Neural cell (in vitro differentiated cells): ENCODE data around the gene RASSF8. TPM values are rescaled to one million over a fixed set of nuclear protein-coding genes. Genes with fewer than 3 reads are reported as not detected.

Source experiments
- H2AFZ ChIP-seq: fragments of 200-600, 300-800 bp; sonication (generic), shearing (Covaris generic); 2 replicates; pipeline ENCODE4 v1.6.0; 2014; ENCODE audit warnings: low read depth, mild to moderate bottlenecking, antibody characterized with exemption, low read length, moderate library complexity
- H3F3A ChIP-seq: fragments of 200-600 bp; shearing (Covaris generic); 2 replicates; pipeline ENCODE4 v1.6.1; 2016; ENCODE audit warnings: mild to moderate bottlenecking, moderate library complexity, mixed read lengths, antibody characterized with exemption, low read length; ENCODE audit not compliant: insufficient read depth, poor library complexity, severe bottlenecking
- H3K27ac ChIP-seq: fragments of 200-600, 300-800 bp; sonication (generic), shearing (Covaris generic); 2 replicates; pipeline ENCODE4 v1.5.1; 2014; ENCODE audit warnings: mild to moderate bottlenecking, low read length, moderate library complexity
- H3K27me3 ChIP-seq: fragments of 300-800, 200-600 bp; sonication (generic), shearing (Covaris generic); 2 replicates; pipeline ENCODE4 v1.6.0; 2014; ENCODE audit warnings: mild to moderate bottlenecking, low read depth, low read length, moderate library complexity; ENCODE audit not compliant: insufficient read depth
- H3K36me3 ChIP-seq: fragments of 300-800, 200-600 bp; sonication (generic), shearing (Covaris generic); 2 replicates; pipeline ENCODE4 v1.5.1; 2014; ENCODE audit warnings: mild to moderate bottlenecking, antibody characterized with exemption, low read length, moderate library complexity; ENCODE audit not compliant: insufficient read depth
- H3K4me2 ChIP-seq: fragments of 300-800, 200-600 bp; sonication (generic), shearing (Covaris generic); 2 replicates; pipeline ENCODE4 v1.6.0; 2014; ENCODE audit warnings: mild to moderate bottlenecking, low read length
- H3K4me3 ChIP-seq: fragments of 300-800, 200-600 bp; sonication (generic), shearing (Covaris generic); 2 replicates; pipeline ENCODE4 v1.5.1; 2014; ENCODE audit warnings: mild to moderate bottlenecking, low read length, moderate library complexity
- H3K79me2 ChIP-seq: fragments of 200-600 bp; shearing (Covaris generic); replicated peaks from 2 replicates; pipeline ENCODE4 v1.6.0; 2014; ENCODE audit warnings: mild to moderate bottlenecking, low read length, moderate library complexity; ENCODE audit not compliant: insufficient read depth
- H3K9ac ChIP-seq: fragments of 300-800, 200-600 bp; sonication (generic), shearing (Covaris generic); 2 replicates; pipeline ENCODE4 v1.6.1; 2016; ENCODE audit warnings: mild to moderate bottlenecking, low read length, mixed read lengths
- H3K9me2 ChIP-seq: fragments of 200-600 bp; shearing (Covaris generic); 2 replicates; pipeline ENCODE4 v1.6.1; 2016; ENCODE audit warnings: mild to moderate bottlenecking, low read length, mixed read lengths; ENCODE audit not compliant: insufficient read depth
- H3K9me3 ChIP-seq: fragments of 200-600, 300-800 bp; sonication (generic), shearing (Covaris generic); 2 replicates; pipeline ENCODE4 v1.6.1; 2016; ENCODE audit warnings: mild to moderate bottlenecking, mixed run types, low read length, moderate library complexity, mixed read lengths
- H4K20me1 ChIP-seq: fragments of 200-600 bp; shearing (Covaris generic); 2 replicates; pipeline ENCODE4 v1.6.1; 2016; ENCODE audit warnings: mild to moderate bottlenecking, mixed run types; ENCODE audit not compliant: insufficient read depth
- EP300 ChIP-seq: fragments of 450-650 bp; conservative IDR thresholded peaks from 2 replicates; pipeline ENCODE4 v1.6.1; 2014; ENCODE audit warnings: antibody characterized with exemption, mild to moderate bottlenecking, moderate library complexity; ENCODE audit not compliant: poor library complexity, severe bottlenecking
- EZH2 ChIP-seq: fragments of 200-600, 300-800 bp; shearing (Covaris generic), sonication (generic); IDR thresholded peaks from 2 replicates; pipeline ENCODE4 v1.6.1; 2014; ENCODE audit warnings: antibody characterized with exemption, low read length, borderline replicate concordance, mild to moderate bottlenecking; ENCODE audit not compliant: insufficient read depth, poor library complexity, severe bottlenecking
- MXI1 ChIP-seq: fragments of 450-650 bp; conservative IDR thresholded peaks from 2 replicates; pipeline ENCODE4 v1.6.1; 2014; ENCODE audit warnings: antibody characterized with exemption, mild to moderate bottlenecking; ENCODE audit not compliant: poor library complexity, severe bottlenecking
- POLR2AphosphoS5 ChIP-seq: IDR thresholded peaks from 2 replicates; pipeline ENCODE4 v1.6.1; 2012
- RAD21 ChIP-seq: fragments of 450-650 bp; conservative IDR thresholded peaks from 2 replicates; pipeline ENCODE4 v1.6.1; 2014; ENCODE audit warnings: antibody characterized with exemption, mild to moderate bottlenecking, moderate library complexity
- SMC3 ChIP-seq: fragments of 450-650 bp; conservative IDR thresholded peaks from 2 replicates; pipeline ENCODE4 v1.6.1; 2014; ENCODE audit warnings: antibody characterized with exemption, mild to moderate bottlenecking, moderate library complexity; ENCODE audit not compliant: poor library complexity
- TAF1 ChIP-seq: IDR thresholded peaks from 2 replicates; pipeline ENCODE4 v1.6.1; 2012; ENCODE audit warnings: low read depth
- polyA plus RNA-seq: library from polyadenylated mRNA; depleted of rRNA; stranded (reverse); fragments of >200 nt; gene quantifications from 2 replicates; pipeline ENCODE4 v1.2.3, GENCODE V29; 2014
- TF ChIP-seq, protein P1 (sequence below): IDR thresholded peaks from 2 replicates; pipeline ENCODE4 v1.6.1; 2012; ENCODE audit warnings: borderline replicate concordance
- TF ChIP-seq, protein P2 (sequence below): fragments of 450-650 bp; IDR thresholded peaks from 2 replicates; pipeline ENCODE4 v1.5.1; 2014; ENCODE audit warnings: antibody characterized with exemption, mild to moderate bottlenecking, moderate library complexity; ENCODE audit not compliant: poor library complexity, severe bottlenecking

Gene RASSF8
- polyA plus RNA-seq, 1 donor from 2014 or later = 11.4 TPM

DNA sequence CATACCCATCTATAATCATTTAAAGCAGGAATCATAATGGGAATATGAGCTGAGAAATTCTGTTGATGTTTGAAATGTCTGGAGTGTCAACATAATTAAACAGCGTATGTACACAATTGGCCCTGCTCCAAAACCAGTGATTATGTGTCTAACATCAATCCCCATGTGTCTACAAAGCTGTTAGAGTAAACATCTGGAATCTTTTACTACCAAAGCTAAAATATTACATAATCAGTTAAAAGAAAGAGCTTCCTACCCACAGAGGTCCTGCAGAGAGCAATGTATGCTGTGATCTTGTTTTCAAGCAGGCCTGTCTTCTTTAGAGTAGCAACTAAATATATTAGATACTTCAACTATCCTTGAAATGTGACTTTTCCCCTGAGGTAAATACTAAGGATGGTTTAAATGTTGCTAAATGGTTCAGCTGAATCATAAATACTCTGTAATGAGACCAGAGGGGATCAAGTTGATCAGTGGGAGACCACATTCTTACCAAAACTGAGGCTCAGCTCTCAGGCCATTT, 74.3 kb downstream of the RASSF8 start:
- H3K27ac ChIP-seq = no peak overlapping the region
- H3K9me3 ChIP-seq = no peaks in the 10 kb centered on the region
- H3K27me3 ChIP-seq = no peaks in the 10 kb centered on the region
- H3K9me2 ChIP-seq = no peaks in the 10 kb centered on the region
- no peaks in the 10 kb centered on the region for H3K36me3 ChIP-seq
- H3K4me3 ChIP-seq = no peak overlapping the region
- H3K79me2 ChIP-seq = peaks cover 7% of the 10 kb centered on the region
- H3F3A ChIP-seq = no peaks in the 10 kb centered on the region
- TF ChIP-seq EP300 = no peak
- TF ChIP-seq EZH2 = no peak
- TF ChIP-seq POLR2AphosphoS5 = no peak
- no peak for TF ChIP-seq MXI1
- TF ChIP-seq, protein P1, sequence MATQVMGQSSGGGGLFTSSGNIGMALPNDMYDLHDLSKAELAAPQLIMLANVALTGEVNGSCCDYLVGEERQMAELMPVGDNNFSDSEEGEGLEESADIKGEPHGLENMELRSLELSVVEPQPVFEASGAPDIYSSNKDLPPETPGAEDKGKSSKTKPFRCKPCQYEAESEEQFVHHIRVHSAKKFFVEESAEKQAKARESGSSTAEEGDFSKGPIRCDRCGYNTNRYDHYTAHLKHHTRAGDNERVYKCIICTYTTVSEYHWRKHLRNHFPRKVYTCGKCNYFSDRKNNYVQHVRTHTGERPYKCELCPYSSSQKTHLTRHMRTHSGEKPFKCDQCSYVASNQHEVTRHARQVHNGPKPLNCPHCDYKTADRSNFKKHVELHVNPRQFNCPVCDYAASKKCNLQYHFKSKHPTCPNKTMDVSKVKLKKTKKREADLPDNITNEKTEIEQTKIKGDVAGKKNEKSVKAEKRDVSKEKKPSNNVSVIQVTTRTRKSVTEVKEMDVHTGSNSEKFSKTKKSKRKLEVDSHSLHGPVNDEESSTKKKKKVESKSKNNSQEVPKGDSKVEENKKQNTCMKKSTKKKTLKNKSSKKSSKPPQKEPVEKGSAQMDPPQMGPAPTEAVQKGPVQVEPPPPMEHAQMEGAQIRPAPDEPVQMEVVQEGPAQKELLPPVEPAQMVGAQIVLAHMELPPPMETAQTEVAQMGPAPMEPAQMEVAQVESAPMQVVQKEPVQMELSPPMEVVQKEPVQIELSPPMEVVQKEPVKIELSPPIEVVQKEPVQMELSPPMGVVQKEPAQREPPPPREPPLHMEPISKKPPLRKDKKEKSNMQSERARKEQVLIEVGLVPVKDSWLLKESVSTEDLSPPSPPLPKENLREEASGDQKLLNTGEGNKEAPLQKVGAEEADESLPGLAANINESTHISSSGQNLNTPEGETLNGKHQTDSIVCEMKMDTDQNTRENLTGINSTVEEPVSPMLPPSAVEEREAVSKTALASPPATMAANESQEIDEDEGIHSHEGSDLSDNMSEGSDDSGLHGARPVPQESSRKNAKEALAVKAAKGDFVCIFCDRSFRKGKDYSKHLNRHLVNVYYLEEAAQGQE = no peak
- TF ChIP-seq TAF1 = no peak
- no peak for TF ChIP-seq SMC3
- TF ChIP-seq, protein P2, sequence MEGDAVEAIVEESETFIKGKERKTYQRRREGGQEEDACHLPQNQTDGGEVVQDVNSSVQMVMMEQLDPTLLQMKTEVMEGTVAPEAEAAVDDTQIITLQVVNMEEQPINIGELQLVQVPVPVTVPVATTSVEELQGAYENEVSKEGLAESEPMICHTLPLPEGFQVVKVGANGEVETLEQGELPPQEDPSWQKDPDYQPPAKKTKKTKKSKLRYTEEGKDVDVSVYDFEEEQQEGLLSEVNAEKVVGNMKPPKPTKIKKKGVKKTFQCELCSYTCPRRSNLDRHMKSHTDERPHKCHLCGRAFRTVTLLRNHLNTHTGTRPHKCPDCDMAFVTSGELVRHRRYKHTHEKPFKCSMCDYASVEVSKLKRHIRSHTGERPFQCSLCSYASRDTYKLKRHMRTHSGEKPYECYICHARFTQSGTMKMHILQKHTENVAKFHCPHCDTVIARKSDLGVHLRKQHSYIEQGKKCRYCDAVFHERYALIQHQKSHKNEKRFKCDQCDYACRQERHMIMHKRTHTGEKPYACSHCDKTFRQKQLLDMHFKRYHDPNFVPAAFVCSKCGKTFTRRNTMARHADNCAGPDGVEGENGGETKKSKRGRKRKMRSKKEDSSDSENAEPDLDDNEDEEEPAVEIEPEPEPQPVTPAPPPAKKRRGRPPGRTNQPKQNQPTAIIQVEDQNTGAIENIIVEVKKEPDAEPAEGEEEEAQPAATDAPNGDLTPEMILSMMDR = no peak
- TF ChIP-seq RAD21 = no peak
- H3K9ac ChIP-seq = no peak overlapping the region
- H4K20me1 ChIP-seq = no peaks in the 10 kb centered on the region
- no peak overlapping the region for H2AFZ ChIP-seq
- no peak overlapping the region for H3K4me2 ChIP-seq

DNA sequence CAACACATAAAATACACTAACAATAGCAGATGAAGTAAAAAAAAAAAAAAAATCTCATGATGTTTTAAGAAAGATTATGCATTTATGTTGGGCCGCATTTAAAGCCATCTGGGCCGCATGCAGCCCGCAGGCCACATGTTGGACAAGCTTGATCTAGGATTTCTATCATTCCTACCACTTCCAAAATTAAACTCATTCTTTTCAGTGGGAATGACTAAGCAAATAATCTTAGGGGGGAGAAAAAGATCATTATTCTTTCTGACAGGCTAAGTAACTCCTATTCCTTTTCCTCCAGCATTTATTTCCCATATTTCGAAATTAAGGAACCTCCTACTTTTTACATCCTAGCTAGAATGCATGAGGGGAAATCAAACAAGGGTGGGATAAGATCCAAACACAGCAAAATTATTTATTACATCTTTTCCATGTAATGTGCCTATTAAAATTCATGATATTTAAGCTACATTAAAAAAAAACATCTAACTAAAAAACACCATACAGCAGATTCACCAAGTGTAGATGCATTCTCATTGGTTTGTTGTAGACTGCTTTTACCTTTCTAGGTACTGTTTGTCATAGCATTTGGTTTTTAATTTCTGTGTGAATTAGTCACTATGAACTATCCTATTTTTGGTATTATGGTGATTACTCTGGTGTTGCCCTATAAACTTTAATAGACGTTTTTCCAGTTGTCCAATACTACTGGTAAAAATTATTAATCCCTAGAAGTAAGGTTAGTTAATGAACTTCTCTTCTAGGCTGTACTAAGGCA, 76.1 kb downstream of the RASSF8 start:
- Histone ChIP-seq H4K20me1 (no peaks in the 10 kb centered on the region), H3K36me3 (no peaks in the 10 kb centered on the region), H3K9me3 (no peaks in the 10 kb centered on the region), H3K27me3 (no peaks in the 10 kb centered on the region), H3K4me2 (no peak overlapping the region), H2AFZ (no peak overlapping the region), H3F3A (no peaks in the 10 kb centered on the region), H3K9ac (no peak overlapping the region), H3K79me2 (peaks cover 7% of the 10 kb centered on the region), H3K4me3 (no peak overlapping the region), H3K9me2 (no peaks in the 10 kb centered on the region), H3K27ac (no peak overlapping the region)
- TF ChIP-seq, protein P2 = no peak
- TF ChIP-seq SMC3 (no peak), MXI1 (no peak), POLR2AphosphoS5 (no peak), TAF1 (no peak), RAD21 (no peak), EZH2 (no peak), EP300 (no peak)
- TF ChIP-seq, protein P1 = no peak
